ENCODE measurements around the gene THNSL1.
"Not testable (repeated sequence)": the region's sequence is repeated elsewhere in the genome, so short reads cannot be mapped to it uniquely, and the experiment has no call there.

THNSL1 gene

DNA sequence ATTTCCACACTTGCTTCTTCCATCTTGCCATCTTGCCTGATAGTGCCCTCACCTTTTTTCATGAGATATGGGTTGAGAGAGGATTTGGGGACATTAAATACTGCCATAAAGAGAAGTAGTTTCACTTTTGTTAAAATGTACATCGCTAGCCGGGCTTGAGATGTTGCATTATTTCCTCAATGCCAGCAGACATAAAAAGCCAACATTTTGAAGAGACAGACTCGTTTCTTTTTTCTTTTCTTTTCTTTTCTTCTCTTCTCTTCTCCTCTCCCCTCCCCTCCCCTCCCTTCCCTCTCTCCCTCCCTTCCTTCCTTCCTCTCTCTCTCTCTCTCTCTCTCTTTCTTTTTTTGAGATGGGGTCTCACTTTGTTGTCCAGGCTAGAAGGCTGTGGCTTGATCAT lies 18.4 kb upstream of the THNSL1 start:
- DNase-seq, result no peak

DNA sequence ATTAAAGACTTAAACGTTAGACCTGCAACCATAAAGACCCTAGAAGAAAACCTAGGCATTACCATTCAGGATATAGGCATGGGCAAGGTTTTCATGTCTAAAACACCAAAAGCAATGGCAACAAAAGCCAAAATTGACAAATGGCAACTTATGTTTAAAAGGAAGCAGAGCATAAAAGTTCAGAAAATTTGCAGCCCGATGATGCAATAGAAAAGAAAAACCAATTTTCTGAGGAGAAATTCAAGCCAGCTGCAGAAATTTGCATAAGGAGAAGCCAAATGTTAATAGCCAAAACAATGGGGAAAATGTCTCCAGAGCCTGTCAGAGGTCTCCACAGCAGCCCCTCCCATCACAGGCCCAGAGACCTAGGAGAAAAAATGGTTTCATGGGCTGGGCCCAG lies 4.8 kb upstream of the THNSL1 start:
- DNase-seq, result not testable (repeated sequence)

GRCh38 chr10:25014579-25014978 lies 1.8 kb upstream of the THNSL1 start:
- DNase-seq, result no peak

GRCh38 chr10:25015828-25016375 lies 510 bp upstream of the THNSL1 start, which contains the start of gene ENKUR:
ENKUR (minus strand) TSS chr10:25016158; CDS start chr10:25015936, 222 bp downstream.
- peak; percentile 90 for DNase-seq

DNA sequence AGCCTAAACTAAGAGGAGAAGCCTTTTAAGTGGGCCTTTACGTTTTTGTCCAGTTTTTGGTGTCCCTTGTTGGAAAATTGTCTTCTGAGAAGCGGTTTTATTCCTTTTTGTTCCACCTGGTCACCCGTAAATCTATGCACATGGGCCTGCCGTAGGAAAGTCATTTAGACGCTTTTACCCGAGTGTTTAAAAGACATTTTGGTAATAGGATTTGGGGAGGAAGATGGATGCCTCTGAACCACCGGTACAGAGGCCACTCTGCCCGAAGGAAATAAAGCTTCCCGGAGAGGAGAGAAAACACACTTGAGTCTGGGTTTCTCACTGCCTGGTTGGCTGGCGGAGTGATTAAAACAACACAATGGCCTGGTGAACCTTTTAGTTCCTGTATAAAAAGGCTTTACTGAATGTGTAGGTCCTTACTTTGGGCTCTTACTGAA lies 760 bp downstream of the THNSL1 start:
- no peak for DNase-seq

DNA sequence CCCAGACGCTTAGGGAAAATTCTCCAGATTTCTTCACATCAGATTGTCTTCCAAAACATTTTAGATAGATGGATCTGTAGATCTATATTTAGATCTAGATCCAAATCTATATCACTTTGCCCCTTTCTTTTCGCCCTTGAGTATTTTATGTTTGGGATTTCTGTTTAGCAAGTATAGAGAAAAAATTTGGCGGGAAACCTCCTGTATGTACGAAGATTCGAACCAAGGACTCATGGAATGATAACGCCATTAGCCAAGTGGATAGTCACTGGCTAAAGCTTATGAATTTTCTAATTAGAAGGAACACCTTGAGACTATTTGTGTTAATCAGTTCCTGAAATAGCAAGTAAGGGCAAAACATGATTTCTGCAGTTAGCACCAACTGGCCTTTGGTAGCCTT lies 1.2 kb downstream of the THNSL1 start:
- no peak for DNase-seq

DNA sequence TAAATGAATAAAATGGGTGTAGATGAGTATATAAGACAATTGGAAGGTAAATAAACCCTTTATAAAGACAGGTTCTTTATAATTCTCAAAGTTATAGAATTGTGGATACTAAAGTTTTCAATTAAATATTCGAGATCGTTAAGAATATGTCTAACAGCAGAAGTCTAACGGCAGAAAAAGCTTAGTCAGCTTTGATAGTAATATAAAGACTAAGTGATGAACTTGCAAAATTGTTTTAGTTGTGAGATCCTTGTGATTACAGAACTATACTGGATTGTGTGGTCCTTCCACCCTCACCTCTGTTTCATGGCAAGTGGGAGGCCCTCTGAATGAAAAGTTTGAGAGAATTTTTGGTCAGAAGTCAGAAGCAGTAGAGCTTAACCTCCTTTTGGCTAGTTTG lies 2.3 kb downstream of the THNSL1 start:
- DNase-seq, result no peak

- DNase-seq, result no peak
Measured at GRCh38 chr10:25023278-25023677, 6.9 kb downstream of the THNSL1 start.

GRCh38 chr10:25024528-25024927 lies 8.1 kb downstream of the THNSL1 start:
- no peak for DNase-seq

GRCh38 chr10:25026463-25026862 lies 10.1 kb downstream of the THNSL1 start:
- peak; percentile 50 for DNase-seq

DNA sequence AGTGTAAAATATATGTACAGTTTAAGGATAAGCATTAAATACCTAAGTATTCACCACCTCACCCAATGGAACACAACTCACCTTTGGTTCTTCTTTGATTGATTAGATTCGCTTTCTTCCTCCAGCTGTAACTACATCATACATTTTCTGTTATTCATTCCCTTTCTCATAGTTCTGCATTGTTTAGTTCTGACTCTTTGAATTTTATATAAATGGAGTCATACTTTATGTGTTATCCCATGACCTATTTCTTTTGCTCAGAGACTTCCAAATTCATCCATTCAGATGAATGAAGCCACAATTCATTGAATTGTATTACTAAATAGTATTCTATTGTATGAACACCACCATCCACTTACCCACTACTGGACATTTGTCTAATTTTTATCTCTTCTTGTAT lies 12.3 kb downstream of the THNSL1 start:
- peak; percentile 23 for DNase-seq

DNA sequence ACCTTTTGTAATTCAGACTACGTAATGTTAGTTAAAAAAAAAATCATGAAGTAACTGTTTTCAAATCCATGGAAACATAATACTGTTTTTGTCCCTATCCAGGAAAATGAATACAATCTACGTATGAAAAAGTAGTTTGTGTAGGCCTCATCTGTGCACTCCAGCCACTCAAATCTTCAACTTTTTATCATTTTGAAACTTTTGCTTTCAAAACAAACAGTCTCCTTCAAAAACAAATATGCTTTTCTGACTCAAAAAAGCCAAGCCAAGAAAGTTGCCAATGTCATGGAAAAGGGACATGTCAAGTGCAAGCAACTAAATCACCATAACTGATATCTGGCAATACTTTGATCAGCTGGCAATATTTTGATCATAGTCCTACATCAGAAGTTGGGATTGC lies 13.1 kb downstream of the THNSL1 start:
- no peak for DNase-seq

GRCh38 chr10:25036381-25036780 lies 20.0 kb downstream of the THNSL1 start:
- no peak for DNase-seq

DNA sequence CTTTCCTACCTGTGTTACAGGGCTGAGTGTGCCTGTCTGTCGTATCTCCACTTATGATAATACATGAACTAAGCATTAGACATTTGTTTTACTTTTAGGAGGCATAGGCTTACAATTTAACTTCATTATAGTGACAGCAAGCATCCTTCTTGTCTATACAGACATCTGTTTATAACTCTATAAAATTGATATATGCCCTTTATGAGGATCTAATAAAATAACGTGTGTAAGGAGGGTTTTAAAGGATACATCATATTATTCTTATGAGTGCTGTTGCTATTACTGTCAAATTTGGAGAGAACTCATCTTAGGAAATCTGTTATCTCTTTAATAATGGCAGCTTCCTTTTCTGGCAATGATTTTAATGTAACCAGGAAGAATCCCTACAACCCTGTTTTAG lies 21.9 kb downstream of the THNSL1 start:
- no peak for DNase-seq

DNA sequence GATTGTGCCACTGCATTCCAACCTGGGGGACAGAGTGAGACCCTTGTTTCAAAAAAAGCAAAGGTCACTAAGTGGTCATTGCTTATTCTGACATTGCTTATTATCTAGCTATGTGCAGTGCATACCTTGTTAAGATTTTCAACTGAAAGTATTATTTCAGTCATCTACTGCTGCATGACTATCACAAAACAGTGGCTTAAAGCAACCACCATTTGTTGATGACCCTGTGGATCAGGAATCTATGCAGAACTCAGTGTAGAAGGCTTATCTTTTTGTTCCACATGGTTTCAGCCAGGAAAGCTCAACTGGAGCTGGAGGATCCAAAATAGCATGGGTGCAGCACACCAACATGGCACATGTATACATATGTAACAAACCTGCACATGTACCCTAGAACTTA lies 23.1 kb downstream of the THNSL1 start:
- no peak for DNase-seq

DNA sequence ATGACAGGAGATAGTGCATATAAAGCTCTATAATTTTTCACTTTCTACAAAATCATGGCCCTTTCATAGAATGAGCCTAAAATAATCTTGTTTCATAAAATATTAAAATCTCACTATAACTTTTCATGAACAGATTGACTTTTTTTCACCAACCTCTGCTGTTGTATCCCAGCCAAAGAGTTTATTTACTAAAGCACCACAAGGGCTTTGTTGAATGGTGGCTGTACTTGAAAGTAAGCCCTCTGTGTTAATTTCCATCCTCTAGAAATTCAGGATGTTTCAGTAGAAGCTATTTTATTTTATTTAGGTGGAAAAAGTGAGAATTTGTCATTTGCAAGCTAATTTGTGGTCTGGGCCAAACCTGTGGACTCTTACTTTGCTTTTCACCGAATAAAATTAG lies 30.2 kb downstream of the THNSL1 start:
- DNase-seq, result no peak

- DNase-seq, result no peak
Measured at GRCh38 chr10:25047088-25047487, 30.7 kb downstream of the THNSL1 start.

- DNase-seq, result peak; percentile 71
Measured at GRCh38 chr10:25047591-25048301, 31.3 kb downstream of the THNSL1 start.

DNA sequence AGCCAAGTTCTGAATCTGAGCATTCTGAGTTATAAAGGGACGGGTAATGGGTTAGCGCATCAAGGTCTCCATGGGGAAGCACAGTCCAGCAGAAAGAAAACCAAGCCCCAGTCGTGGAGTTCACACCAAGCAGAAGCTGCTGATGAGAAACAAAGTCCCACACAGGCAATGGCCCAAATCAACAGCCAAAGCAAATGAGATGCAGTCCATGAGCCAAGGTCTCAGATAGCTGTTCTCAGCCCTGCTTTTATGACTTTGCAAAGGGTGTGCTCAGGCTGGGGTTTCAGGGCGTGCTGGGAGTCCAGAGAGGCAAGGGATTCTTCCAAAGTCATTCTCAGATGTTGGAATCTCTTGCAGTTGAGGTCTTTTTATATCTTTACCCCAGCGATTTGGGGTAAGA lies 32.0 kb downstream of the THNSL1 start:
- no peak for DNase-seq

- DNase-seq, result no peak
Measured at GRCh38 chr10:25049966-25050365, 33.6 kb downstream of the THNSL1 start.

DNA sequence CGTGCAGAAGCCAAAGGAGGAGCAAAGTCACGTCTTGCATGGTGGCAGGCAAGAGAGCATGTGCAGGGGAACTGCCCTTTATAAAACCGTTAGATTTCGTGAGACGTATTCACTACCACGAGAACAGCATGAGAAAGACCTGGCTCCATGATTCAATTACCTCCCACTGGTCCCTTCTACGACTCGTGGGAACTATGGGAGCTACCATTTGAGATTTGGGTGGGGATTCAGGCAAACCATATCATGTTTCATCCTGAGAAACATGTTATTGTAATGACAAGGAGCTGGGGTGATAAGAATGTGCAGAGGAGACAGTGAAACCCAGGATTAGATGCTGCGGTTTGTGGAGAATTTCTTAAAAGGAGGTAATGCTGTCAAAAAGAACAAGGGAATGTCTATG lies 34.0 kb downstream of the THNSL1 start:
- no peak for DNase-seq

- DNase-seq, result no peak
Measured at GRCh38 chr10:25052012-25052411, 35.6 kb downstream of the THNSL1 start.

DNA sequence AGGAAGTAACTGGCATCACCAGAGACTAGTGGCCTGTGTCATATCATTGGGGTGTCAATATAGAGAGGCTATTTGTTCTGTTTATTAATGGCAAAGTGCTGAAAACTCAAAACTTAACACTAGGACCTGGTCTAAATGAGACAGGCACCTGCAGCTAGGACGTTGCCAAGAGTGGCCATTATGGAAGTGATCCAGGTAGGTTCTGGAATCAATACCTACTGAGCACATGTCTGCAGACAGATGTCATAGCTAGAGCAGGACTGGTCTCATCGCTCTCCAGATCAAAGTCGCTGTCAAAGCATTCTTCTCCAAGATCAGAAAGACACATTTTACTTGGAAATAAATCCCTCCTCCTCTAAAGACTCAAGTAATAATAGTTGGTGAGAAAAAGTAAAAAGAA lies 40.3 kb downstream of the THNSL1 start:
- DNase-seq, result no peak

- no peak for DNase-seq
Measured at GRCh38 chr10:25057886-25058285, 41.5 kb downstream of the THNSL1 start.

GRCh38 chr10:25059990-25060389 lies 43.6 kb downstream of the THNSL1 start:
- peak; percentile 86 for DNase-seq
